ENCODE measurements around the gene CEBPG.

DNA sequence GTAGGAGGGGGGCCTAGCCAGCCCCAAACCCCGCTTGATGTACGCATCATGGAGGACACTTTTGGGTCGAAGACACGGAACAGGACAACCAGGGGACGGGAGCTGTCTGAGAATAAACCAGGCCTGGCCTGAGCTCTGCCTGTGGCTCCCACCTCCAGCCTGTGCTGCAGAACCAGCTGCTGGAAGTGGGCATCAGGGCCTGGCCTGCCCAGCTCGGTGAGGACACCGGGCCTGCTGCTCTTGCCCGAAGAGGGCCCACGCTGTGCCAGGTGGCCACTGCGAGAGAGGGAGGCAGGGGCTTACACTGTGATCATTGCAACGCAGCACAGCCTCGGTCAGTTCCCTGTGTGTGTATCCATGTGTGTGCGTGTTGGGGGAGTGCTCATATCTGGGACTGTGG, 34.6 kb downstream of the CEBPG start:
- no peak for TF ChIP-seq CTCF (IDR thresholded peaks at IDR 0.05)
- no peak for TF ChIP-seq POLR2A (IDR thresholded peaks at IDR 0.05)
